Activated T-helper 1 cell treated with anti-CD3 and anti-CD28 coated beads, Interleukin-2, amount 50 U/mL, for 16 hours (primary cell): ENCODE measurements around the gene PURB.
"Not testable (repeated sequence)": the region's sequence is repeated elsewhere in the genome, so short reads cannot be mapped to it uniquely, and the experiment has no call there.

ENCODE experiments used
- DNase-seq, 2 donors: peaks; one replicate each; pipeline ENCODE4 v3.0.0-alpha.2; 2020; ENCODE audit warnings: low read depth in 1 of 2, low spot score in 1 of 2

Gene PURB

GRCh38 chr7:44891791-44892190, 6.5 kb upstream of the PURB start:
- DNase-seq: no peak

- no peak for DNase-seq
Measured at GRCh38 chr7:44891372-44891771, 6.0 kb upstream of the PURB start.

GRCh38 chr7:44889086-44889781, 3.9 kb upstream of the PURB start:
- no peak for DNase-seq

- no peak for DNase-seq
Measured at GRCh38 chr7:44887293-44887692, 2.0 kb upstream of the PURB start.

- peak; percentile 22 to 27 for DNase-seq
Measured at GRCh38 chr7:44884621-44885393, 523 bp downstream of the PURB start.

GRCh38 chr7:44883961-44884620, 1.2 kb downstream of the PURB start:
- DNase-seq: no peak

- DNase-seq: no peak
Measured at GRCh38 chr7:44882899-44883298, 2.4 kb downstream of the PURB start.

- no peak for DNase-seq
Measured at GRCh38 chr7:44881610-44882009, 3.7 kb downstream of the PURB start.

- no peak for DNase-seq
Measured at GRCh38 chr7:44881066-44881600, 4.2 kb downstream of the PURB start.

- DNase-seq: no peak
Measured at GRCh38 chr7:44880317-44881018, 4.9 kb downstream of the PURB start.

GRCh38 chr7:44876393-44876792, 8.9 kb downstream of the PURB start:
- DNase-seq: no peak

GRCh38 chr7:44875241-44875640, 10.1 kb downstream of the PURB start:
- DNase-seq: no peak

GRCh38 chr7:44872787-44873186, 12.5 kb downstream of the PURB start:
- no peak for DNase-seq

- DNase-seq: not testable (repeated sequence)
Measured at GRCh38 chr7:44871918-44872317, 13.4 kb downstream of the PURB start.

- not testable (repeated sequence) for DNase-seq
Measured at GRCh38 chr7:44870780-44871179, 14.6 kb downstream of the PURB start.

- DNase-seq: not testable (repeated sequence)
Measured at GRCh38 chr7:44870336-44870735, 15.0 kb downstream of the PURB start.

GRCh38 chr7:44867073-44867995, 18.0 kb downstream of the PURB start:
- no peak for DNase-seq

GRCh38 chr7:44861949-44862348, 23.4 kb downstream of the PURB start:
- not testable (repeated sequence) for DNase-seq

- no peak for DNase-seq
Measured at GRCh38 chr7:44858161-44858560, 27.2 kb downstream of the PURB start.
